NOMO-1 treated with DMSO at 0.1 percent for 48 hours (cell line): ENCODE results near the gene OR13J1.

ENCODE experiments used
- DNase-seq: peaks from one replicate; lab custom pipeline; 2025; ENCODE audit not compliant: unreplicated experiment; lab: John Stamatoyannopoulos, UW

Gene OR13J1

DNA sequence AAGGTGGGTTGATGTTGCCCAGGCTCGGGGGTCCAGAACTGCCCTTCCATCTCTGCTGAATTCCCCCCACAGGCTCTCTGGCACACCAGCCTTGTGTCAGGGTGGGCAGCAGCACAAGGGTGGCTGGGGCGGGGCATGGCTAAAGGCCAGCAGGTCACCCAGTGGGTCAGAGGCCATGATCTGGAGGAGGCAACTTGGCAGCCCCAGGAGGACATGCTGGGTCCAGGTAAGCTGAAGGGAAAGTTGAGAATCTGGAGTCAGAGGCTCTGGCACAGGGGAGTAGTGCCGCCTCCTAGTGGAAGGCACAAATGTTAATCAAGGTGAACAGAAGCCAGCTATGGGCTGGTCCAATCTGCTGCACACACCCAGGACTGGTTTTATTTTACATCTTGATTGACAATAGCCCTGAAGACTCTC is 35.0 kb downstream of the OR13J1 start:
- no peak for DNase-seq

DNA sequence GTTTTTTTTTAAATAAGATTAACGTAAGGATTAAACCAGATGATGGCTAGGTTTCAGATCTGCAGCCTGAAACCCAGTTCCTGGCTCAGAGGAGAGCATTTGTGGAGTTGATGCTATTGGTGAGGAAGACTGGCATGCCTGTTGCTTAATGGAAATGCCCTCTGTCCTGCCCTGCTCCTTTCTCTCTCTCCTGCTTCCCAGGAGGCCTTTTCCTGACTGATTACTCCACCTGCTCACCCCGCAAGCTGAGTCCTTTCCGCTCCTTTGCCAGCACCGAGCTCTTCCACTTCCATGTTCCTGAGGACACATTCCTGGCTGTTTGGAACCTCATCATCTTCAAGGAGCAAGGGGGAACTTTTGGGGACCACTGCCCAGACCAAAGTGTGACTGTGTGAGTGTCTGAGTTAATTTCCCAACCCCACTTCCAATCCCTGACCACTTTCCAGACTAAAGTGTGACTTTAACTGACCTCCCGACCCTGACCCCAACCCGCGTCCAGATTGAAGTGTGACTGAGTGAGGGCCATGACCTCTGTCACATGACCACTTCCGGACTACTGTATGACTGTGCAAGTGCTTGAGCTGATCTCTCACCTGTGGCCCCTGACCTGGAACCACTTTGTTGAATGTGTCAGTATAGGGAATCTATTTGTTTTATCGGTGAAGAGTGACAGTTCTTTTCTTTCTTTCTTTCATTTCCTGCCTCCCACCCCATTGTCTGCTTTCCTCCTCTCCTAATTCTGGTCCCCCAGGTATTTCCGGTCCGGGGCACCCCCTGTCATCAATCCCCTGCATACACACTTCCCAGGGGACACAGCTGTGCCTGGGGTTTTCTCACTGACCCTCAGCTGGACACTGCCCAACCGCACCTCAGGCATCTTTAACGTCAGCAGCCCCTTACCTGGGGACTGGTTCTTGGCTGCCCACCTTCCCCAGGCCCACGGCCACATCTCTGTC is 35.7 kb downstream of the OR13J1 start:
- DNase-seq, result no peak

- DNase-seq, result no peak
Measured at GRCh38 chr9:35832814-35833213, 37.4 kb downstream of the OR13J1 start.

DNA sequence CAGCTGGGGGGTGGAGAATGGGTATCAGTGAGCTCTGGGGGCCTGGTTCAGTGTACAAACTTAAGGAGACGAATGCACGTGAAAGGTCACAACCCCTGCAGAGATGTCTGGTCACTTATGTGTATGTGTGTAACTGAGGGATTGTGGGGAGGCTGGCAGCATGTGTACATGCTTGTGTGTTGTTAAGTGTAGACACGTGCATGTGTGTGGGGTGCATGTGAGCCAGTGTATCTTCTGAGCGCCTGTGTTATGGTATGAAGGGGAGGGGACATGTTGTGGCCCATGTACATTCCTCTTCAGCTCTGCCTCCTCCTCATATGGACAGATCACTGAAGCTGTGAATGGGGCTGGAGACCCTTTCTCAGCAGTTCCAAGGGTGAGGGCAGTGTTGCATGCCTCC is 39.2 kb downstream of the OR13J1 start:
- no peak for DNase-seq

DNA sequence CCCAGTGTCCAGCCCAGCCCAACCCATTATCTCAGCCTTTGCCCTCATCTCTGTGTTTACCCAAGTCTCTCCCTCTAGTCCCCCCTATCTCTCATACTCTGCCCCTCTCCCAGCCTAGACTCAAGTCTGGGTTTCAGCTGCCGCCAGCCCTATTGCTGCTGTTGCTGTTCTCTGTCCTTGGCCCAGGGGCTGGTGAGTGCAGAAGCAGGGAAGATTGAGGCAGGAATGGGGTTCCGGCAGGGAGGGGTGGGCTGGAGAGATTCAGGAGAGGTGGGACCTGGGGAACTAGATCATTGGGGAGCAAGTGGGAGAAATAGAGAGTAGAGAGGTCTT is 40.5 kb downstream of the OR13J1 start:
- no peak for DNase-seq

- DNase-seq, result peak; percentile 84
Measured at GRCh38 chr9:35829084-35829763, 41.0 kb downstream of the OR13J1 start, which contains the start of gene TMEM8B. TSS of gene TMEM8B (plus strand) at chr9:35829228. CDS start at chr9:35829448, 220 bp downstream.

- no peak for DNase-seq
Measured at GRCh38 chr9:35828716-35829083, 41.5 kb downstream of the OR13J1 start, which contains the start of gene FAM221B. TSS of gene FAM221B (minus strand) at chr9:35828732. CDS start at chr9:35826161, 2,571 bp downstream.

GRCh38 chr9:35827486-35827885 is 42.7 kb downstream of the OR13J1 start:
- DNase-seq, result no peak

- DNase-seq, result peak; percentile 83
Measured at GRCh38 chr9:35826071-35826701, 44.0 kb downstream of the OR13J1 start.

GRCh38 chr9:35822926-35823325 is 47.3 kb downstream of the OR13J1 start:
- DNase-seq, result no peak

DNA sequence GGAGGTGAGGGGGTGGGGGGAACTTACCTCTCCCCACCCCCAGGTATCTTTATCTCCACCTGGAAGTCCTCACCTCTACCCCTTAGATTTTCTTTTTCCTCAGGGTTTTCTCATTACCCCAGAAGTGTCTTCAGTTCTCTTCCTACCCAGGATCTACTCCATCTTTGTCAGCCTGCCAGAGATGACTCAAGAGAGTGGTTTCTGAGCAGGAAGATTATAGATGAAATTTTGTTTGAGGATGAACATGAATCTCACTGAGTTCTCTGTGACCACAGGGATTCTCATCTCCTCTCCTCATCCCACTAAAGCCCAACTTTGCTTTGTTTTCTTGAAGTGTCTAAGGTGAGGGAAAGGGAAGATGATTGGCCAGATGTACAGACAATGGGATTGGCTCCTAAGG is 50.1 kb downstream of the OR13J1 start:
- DNase-seq, result no peak
